NCI-H2029 treated with DMSO at 0.1 percent for 48 hours (cell line): ENCODE results near the gene B4GALT7.

Experiments used
- DNase-seq: peaks from one replicate; lab custom pipeline; 2025; lab: John Stamatoyannopoulos, UW

Gene B4GALT7

GRCh38 chr5:177593511-177593910 is 6.4 kb upstream of the B4GALT7 start:
- DNase-seq, result no peak

GRCh38 chr5:177594071-177594470 is 5.9 kb upstream of the B4GALT7 start:
- DNase-seq, result no peak

- no peak for DNase-seq
These were observed 4.8 kb upstream of the B4GALT7 start for GRCh38 chr5:177595026-177595585.

GRCh38 chr5:177595991-177596774 is 3.7 kb upstream of the B4GALT7 start:
- DNase-seq, result no peak

GRCh38 chr5:177596775-177597238 is 3.1 kb upstream of the B4GALT7 start:
- no peak for DNase-seq

GRCh38 chr5:177598477-177598876 is 1.5 kb upstream of the B4GALT7 start:
- no peak for DNase-seq

- no peak for DNase-seq
These were observed 631 bp downstream of the B4GALT7 start for GRCh38 chr5:177600508-177601018.

- no peak for DNase-seq
These were observed 1.2 kb downstream of the B4GALT7 start for GRCh38 chr5:177601126-177601525.

- no peak for DNase-seq
These were observed 1.9 kb downstream of the B4GALT7 start for GRCh38 chr5:177601577-177602457.

- DNase-seq, result no peak
These were observed 2.5 kb downstream of the B4GALT7 start for GRCh38 chr5:177602458-177602830.

GRCh38 chr5:177603631-177604030 is 3.7 kb downstream of the B4GALT7 start:
- no peak for DNase-seq

GRCh38 chr5:177604116-177604521 is 4.2 kb downstream of the B4GALT7 start:
- no peak for DNase-seq

- DNase-seq, result no peak
These were observed 4.7 kb downstream of the B4GALT7 start for GRCh38 chr5:177604656-177605055.

- DNase-seq, result no peak
These were observed 5.1 kb downstream of the B4GALT7 start for GRCh38 chr5:177605078-177605477.

GRCh38 chr5:177605667-177606066 is 5.7 kb downstream of the B4GALT7 start:
- no peak for DNase-seq

- DNase-seq, result no peak
These were observed 6.4 kb downstream of the B4GALT7 start for GRCh38 chr5:177606071-177607051.

- DNase-seq, result no peak
These were observed 7.2 kb downstream of the B4GALT7 start for GRCh38 chr5:177607115-177607451.

GRCh38 chr5:177607452-177608192 is 7.7 kb downstream of the B4GALT7 start:
- DNase-seq, result peak; percentile 55

GRCh38 chr5:177608243-177609075 is 8.5 kb downstream of the B4GALT7 start:
- DNase-seq, result no peak
